HUES64 (cell line): ENCODE results near the gene LMX1B.
A peak's percentile ranks its signal among the peaks of the same experiment; 100 is the strongest.
"Not testable (repeated sequence)": the region's sequence is repeated elsewhere in the genome, so short reads cannot be mapped to it uniquely, and the experiment has no call there.

ENCODE experiments used
- H3K27ac ChIP-seq: 2 replicates; pipeline ENCODE4 v1.7.0; 2013; ENCODE audit warnings: low read depth, low read length, inconsistent platforms
- H3K27me3 ChIP-seq: 2 replicates; pipeline ENCODE4 v1.6.1; 2013; ENCODE audit warnings: mild to moderate bottlenecking, low read length; ENCODE audit not compliant: insufficient read depth
- H3K36me3 ChIP-seq: 2 replicates; pipeline ENCODE4 v1.6.1; 2013; ENCODE audit warnings: mild to moderate bottlenecking, low read length; ENCODE audit not compliant: insufficient read depth
- H3K4me1 ChIP-seq: 2 replicates; pipeline ENCODE4 v1.6.1; 2013; ENCODE audit warnings: mild to moderate bottlenecking, low read length, moderate library complexity; ENCODE audit not compliant: insufficient read depth
- H3K4me3 ChIP-seq: 2 replicates; pipeline ENCODE4 v1.5.1; 2013; ENCODE audit warnings: mild to moderate bottlenecking, low read length, moderate library complexity
- H3K9ac ChIP-seq: 2 replicates; pipeline ENCODE4 v1.6.1; 2013; ENCODE audit warnings: mild to moderate bottlenecking, low read depth, low read length
- H3K9me3 ChIP-seq: 2 replicates; pipeline ENCODE4 v1.6.1; 2013; ENCODE audit warnings: low read depth, low read length; ENCODE audit not compliant: insufficient read depth
- WGBS: fragments of 150-250, 120-280 bp; methylation state at CpG from one replicate; pipeline ENCODE4 v1.1.7; 2013; ENCODE audit warnings: missing lambda C conversion rate; 5-methylcytosine and 5-hydroxymethylcytosine counted together

LMX1B gene

GRCh38 chr9:126649477-126649876 is 35.7 kb downstream of the LMX1B start:
- Histone ChIP-seq H3K4me3 (no peak overlapping the region), H3K27me3 (peaks cover 72% of the 10 kb centered on the region), H3K9me3 (no peaks in the 10 kb centered on the region), H3K4me1 (peaks cover 9% of the 10 kb centered on the region; the same call in 1 of the 2 replicates), H3K36me3 (no peaks in the 10 kb centered on the region), H3K27ac (no peak overlapping the region), H3K9ac (no peak overlapping the region)
- 93% methylated on average over 3 of the region's 3 CpGs for WGBS

GRCh38 chr9:126650404-126651341 is 36.9 kb downstream of the LMX1B start:
- Histone ChIP-seq H3K9ac (no peak overlapping the region), H3K27me3 (peaks cover 69% of the 10 kb centered on the region)
- 52% methylated on average over 23 of the region's 24 CpGs for WGBS

GRCh38 chr9:126652140-126652582 is 38.4 kb downstream of the LMX1B start:
- WGBS, result 26% methylated on average over 18 of the region's 18 CpGs
- Histone ChIP-seq H3K36me3 (no peaks in the 10 kb centered on the region), H3K4me3 (no peak overlapping the region), H3K9me3 (no peaks in the 10 kb centered on the region), H3K27ac (no peak overlapping the region), H3K27me3 (peaks cover 60% of the 10 kb centered on the region), H3K4me1 (peaks cover 9% of the 10 kb centered on the region; the same call in 1 of the 2 replicates), H3K9ac (no peak overlapping the region)

More at GRCh38 chr9:126650404-126651341, 36.9 kb downstream of the LMX1B start:
- Histone ChIP-seq H3K4me1 (peaks cover 9% of the 10 kb centered on the region; the same call in 1 of the 2 replicates), H3K4me3 (no peak overlapping the region), H3K36me3 (no peaks in the 10 kb centered on the region), H3K27ac (no peak overlapping the region), H3K9me3 (no peaks in the 10 kb centered on the region)

GRCh38 chr9:126654124-126654523 is 40.4 kb downstream of the LMX1B start:
- H3K9me3 ChIP-seq, result no peaks in the 10 kb centered on the region
- 92% methylated on average over 7 of the region's 7 CpGs for WGBS

GRCh38 chr9:126656214-126656613 is 42.5 kb downstream of the LMX1B start:
- WGBS, result 87% methylated on average over 4 of the region's 4 CpGs
- peaks cover 41% of the 10 kb centered on the region for H3K27me3 ChIP-seq
- not testable (repeated sequence) for H3K9me3 ChIP-seq, H3K4me3 ChIP-seq, H3K9ac ChIP-seq, H3K27ac ChIP-seq, H3K36me3 ChIP-seq
- H3K4me1 ChIP-seq, result peaks cover 11% of the 10 kb centered on the region; the same call in 1 of the 2 replicates

More at GRCh38 chr9:126654124-126654523, 40.4 kb downstream of the LMX1B start:
- no peak overlapping the region for H3K9ac ChIP-seq
- peaks cover 51% of the 10 kb centered on the region for H3K27me3 ChIP-seq
- no peak overlapping the region for H3K27ac ChIP-seq
- H3K36me3 ChIP-seq, result no peaks in the 10 kb centered on the region
- no peak overlapping the region for H3K4me3 ChIP-seq
- H3K4me1 ChIP-seq, result peaks cover 11% of the 10 kb centered on the region; the same call in 1 of the 2 replicates

- Histone ChIP-seq H3K27ac (no peak overlapping the region), H3K9ac (no peak overlapping the region), H3K36me3 (no peaks in the 10 kb centered on the region), H3K4me3 (no peak overlapping the region), H3K27me3 (peaks cover 26% of the 10 kb centered on the region), H3K9me3 (no peaks in the 10 kb centered on the region), H3K4me1 (peaks cover 10% of the 10 kb centered on the region)
- 89% methylated on average over 12 of the region's 13 CpGs for WGBS
These were observed 44.6 kb downstream of the LMX1B start for GRCh38 chr9:126658201-126658825.

GRCh38 chr9:126658956-126659555 is 45.3 kb downstream of the LMX1B start:
- Histone ChIP-seq H3K9me3 (no peaks in the 10 kb centered on the region), H3K27ac (no peak overlapping the region), H3K4me3 (no peak overlapping the region), H3K27me3 (peaks cover 25% of the 10 kb centered on the region), H3K4me1 (peaks cover 10% of the 10 kb centered on the region), H3K36me3 (no peaks in the 10 kb centered on the region), H3K9ac (no peak overlapping the region)
- 76% methylated on average over 11 of the region's 11 CpGs for WGBS

GRCh38 chr9:126661122-126661520 is 47.4 kb downstream of the LMX1B start:
- H3K27ac ChIP-seq, result 0 out of 2 replicates have a peak overlapping the region, but pooled peaks have one; percentile 29
- H3K36me3 ChIP-seq, result no peaks in the 10 kb centered on the region
- peak overlapping the region; percentile 35; the same call in 1 of the 2 replicates for H3K9ac ChIP-seq
- H3K4me1 ChIP-seq, result peaks cover 26% of the 10 kb centered on the region
- WGBS, result 88% methylated on average over 17 of the region's 17 CpGs
- no peaks in the 10 kb centered on the region for H3K9me3 ChIP-seq
- peaks cover 22% of the 10 kb centered on the region for H3K27me3 ChIP-seq
- no peak overlapping the region for H3K4me3 ChIP-seq

GRCh38 chr9:126661521-126662251 is 48.0 kb downstream of the LMX1B start:
- H3K27ac ChIP-seq, result peak overlapping the region; percentile 36; the same call in 1 of the 2 replicates

GRCh38 chr9:126663661-126664072 is 49.9 kb downstream of the LMX1B start:
- Histone ChIP-seq H3K9me3 (no peaks in the 10 kb centered on the region), H3K4me3 (no peak overlapping the region), H3K4me1 (peaks cover 27% of the 10 kb centered on the region), H3K27me3 (peaks cover 39% of the 10 kb centered on the region), H3K27ac (no peak overlapping the region), H3K36me3 (no peaks in the 10 kb centered on the region), H3K9ac (no peak overlapping the region)
- 76% methylated on average over 7 of the region's 7 CpGs for WGBS

More at GRCh38 chr9:126661521-126662251, 48.0 kb downstream of the LMX1B start:
- Histone ChIP-seq H3K36me3 (no peaks in the 10 kb centered on the region), H3K9ac (peak overlapping the region; percentile 35; the same call in 1 of the 2 replicates), H3K27me3 (peaks cover 27% of the 10 kb centered on the region), H3K4me3 (no peak overlapping the region), H3K4me1 (peaks cover 29% of the 10 kb centered on the region), H3K9me3 (no peaks in the 10 kb centered on the region)
- 22% methylated on average over 14 of the region's 15 CpGs for WGBS
